GM04503 (cell line): ENCODE results near the gene MIDN.
"Not testable (repeated sequence)": the region's sequence is repeated elsewhere in the genome, so short reads cannot be mapped to it uniquely, and the experiment has no call there.

Source experiments
- DNase-seq: peaks from one replicate; pipeline ENCODE4 v3.0.0-alpha.2; 2012; ENCODE audit warnings: low read depth

MIDN gene

GRCh38 chr19:1248139-1248785, at the start of gene MIDN:
MIDN (plus strand) TSS chr19:1248583; CDS start chr19:1250297, 1,714 bp downstream.
- DNase-seq: no peak

DNA sequence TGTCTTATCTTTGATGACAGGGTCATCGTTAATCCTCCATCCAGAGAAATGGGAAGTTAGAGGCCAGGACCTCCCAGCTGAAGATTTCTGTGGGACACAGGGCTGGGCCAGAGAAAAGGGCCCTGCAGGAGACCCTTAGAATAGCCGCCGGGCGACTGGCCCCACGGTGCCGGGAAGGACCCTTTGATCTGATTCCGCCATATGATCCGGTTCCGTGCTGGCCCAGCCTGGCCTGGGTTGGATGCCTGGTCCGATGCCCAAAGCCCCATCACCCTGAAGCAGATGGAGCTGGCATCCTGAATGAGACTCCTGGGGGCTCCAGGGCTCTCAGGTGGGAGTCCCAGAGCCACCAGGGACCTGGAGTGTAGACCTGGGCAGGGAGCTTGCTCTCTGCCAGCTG, 48.9 kb upstream of the MIDN start:
- no peak for DNase-seq

DNA sequence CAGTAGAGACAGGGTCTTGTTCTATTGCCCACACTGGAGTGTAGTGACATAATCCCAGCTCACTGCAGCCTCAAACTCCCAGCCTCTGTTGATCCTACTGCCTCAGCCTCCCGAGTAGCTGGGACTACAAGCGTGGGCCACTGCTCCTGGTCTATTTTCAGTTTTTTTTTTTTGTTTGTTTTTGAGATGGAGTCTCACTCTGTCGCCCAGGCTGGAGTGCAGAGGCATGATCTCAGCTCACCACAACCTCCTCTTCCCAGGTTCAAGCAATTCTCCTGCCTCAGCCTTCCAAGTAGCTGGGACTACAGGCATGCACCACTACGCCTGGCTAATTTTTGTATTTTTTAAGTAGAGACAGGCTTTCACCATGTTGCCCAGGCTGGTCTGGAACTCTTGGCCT, 47.8 kb upstream of the MIDN start:
- DNase-seq: not testable (repeated sequence)

- peak; percentile 68 for DNase-seq
These were observed 43.0 kb upstream of the MIDN start, which contains the start of gene STK11 for GRCh38 chr19:1205114-1206099. STK11 (plus strand) TSS chr19:1205778; CDS start chr19:1206914, 1,136 bp downstream.

DNA sequence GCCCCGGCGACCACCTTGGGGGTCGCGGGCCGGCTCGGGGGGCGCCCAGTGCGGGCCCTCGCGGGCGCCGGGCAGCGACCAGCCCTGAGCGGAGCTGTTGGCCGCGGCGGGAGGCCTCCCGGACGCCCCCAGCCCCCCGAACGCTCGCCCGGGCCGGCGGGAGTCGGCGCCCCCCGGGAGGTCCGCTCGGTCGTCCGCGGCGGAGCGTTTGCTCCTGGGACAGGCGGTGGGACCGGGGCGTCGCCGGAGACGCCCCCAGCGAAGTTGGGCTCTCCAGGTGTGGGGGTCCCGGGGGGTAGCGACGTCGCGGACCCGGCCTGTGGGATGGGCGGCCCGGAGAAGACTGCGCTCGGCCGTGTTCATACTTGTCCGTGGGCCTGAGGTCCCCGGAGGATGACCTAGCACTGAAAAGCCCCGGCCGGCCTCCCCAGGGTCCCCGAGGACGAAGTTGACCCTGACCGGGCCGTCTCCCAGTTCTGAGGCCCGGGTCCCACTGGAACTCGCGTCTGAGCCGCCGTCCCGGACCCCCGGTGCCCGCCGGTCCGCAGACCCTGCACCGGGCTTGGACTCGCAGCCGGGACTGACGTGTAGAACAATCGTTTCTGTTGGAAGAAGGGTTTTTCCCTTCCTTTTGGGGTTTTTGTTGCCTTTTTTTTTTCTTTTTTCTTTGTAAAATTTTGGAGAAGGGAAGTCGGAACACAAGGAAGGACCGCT, 42.1 kb upstream of the MIDN start:
- no peak for DNase-seq

GRCh38 chr19:1206864-1207450, 41.4 kb upstream of the MIDN start:
- no peak for DNase-seq

DNA sequence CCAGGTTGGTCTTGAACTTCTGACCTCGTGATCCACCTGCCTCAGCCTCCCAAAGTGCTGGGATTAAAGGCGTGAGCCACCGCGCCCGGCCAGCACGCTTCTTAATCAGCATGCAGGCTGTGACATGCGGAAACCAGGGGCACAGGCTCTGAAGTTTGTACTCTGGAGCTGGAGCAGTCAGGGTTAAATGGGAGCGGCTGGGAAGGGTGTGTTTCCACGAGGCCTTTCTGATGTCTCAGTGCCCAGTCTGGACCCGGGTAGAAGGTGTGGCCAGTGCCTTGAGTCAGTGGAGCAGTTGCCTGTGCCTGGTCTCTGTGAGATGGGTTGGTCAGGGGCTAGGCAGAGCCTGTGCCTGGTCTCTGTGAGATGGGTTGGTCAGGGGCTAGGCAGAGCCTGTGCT, 39.6 kb upstream of the MIDN start:
- not testable (repeated sequence) for DNase-seq

DNA sequence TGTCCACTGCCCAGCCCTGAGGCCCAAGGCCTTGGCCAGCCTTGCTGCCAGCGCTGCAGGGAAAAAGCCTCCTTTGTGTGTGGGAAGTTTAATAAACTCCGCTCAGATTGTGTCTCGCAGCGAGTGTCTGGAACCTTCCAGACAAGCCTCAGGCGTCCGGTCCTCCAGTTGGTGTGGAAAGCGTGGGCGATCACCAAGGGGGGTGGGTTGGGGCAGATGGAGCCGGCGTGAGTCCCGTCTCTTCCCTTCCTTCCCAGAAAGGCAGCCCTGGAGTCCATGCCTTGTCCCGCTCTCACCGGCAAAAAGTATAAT, 38.2 kb upstream of the MIDN start:
- DNase-seq: no peak

DNA sequence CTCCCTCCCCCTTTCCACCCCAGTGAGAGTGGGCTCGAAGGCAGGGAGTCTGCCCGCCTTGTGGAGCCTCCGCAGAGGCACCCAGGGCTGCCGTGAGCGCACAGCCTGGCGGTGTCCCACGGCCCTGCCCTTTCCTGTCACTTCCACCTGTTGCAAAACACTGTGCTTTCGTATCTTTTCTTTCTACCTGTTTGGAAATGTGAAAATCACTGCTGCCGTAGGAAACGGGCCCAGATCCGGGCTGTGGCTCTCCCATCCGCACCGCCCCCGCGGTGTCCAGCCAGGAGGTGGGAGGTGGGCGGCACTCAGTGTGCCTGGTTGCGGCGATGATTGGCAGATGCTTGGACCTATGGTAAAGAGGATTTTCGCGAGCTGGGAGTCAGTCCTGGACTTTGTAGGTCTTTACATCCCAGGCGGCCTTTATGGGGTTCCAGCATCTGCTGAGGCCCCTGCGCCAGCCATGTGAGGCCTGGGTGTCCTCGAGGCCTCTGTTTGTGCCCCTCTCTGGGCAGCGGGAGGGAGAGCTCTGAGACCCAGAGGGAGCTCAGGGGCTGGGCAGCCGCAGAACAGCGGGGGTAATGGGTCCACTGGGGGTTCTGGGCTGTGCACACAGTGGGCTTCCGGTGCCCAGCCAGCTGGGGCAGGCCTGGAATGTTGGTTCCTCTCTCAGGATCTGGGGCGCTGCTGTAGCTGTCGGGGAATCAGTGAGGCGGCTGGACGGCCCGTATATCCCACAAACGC, 36.7 kb upstream of the MIDN start:
- no peak for DNase-seq

- DNase-seq: peak; percentile 85
These were observed 34.7 kb upstream of the MIDN start for GRCh38 chr19:1213391-1214286.

GRCh38 chr19:1214299-1214861, 34.0 kb upstream of the MIDN start:
- DNase-seq: no peak

- DNase-seq: peak; percentile 31
These were observed 33.3 kb upstream of the MIDN start for GRCh38 chr19:1214862-1215731.

- DNase-seq: no peak
These were observed 31.6 kb upstream of the MIDN start for GRCh38 chr19:1216756-1217155.

- no peak for DNase-seq
These were observed 31.0 kb upstream of the MIDN start for GRCh38 chr19:1217366-1217765.

DNA sequence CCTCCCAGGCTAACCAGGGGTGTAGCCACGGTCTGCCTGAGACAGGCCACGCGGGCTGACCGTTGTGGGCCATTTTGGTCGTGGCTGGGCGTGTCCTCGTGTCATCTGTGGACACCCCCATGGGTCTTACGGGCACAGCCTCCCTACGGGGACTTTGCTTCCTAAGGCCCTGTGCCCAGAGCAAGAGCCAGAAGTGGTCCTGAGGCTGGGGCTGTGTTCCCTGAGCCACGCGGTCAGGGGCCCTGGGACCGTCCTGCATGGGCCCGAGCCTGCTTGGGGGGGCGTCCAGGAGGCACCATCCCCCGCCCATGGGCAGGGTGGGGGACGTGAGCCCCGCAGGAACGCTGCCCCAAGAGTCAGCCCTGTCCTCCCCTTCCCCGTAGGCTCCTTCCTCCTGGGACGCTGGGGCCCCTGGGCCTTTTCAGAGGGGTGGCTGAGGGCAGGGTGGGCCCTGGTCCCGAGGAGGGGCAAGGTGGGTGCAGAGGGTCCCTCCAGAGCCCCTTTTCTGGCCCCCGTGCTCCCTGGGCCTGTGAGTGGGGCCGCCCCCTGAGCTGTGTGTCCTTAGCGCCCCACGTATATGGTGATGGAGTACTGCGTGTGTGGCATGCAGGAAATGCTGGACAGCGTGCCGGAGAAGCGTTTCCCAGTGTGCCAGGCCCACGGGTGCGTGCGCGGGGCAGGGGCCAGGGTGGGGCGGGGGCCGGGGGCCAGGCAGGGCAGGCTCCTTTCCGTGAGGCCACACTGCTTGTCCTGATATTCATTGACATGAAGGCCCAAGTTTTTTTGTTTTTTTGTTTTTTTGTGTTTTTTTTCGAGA, 29.4 kb upstream of the MIDN start:
- DNase-seq: no peak

- no peak for DNase-seq
These were observed 28.5 kb upstream of the MIDN start for GRCh38 chr19:1219786-1220476.

- DNase-seq: no peak
These were observed 27.9 kb upstream of the MIDN start for GRCh38 chr19:1220477-1220930.
